GM12878 (cell line): ENCODE results near the gene FAR2. TPM values are rescaled to one million over a fixed set of nuclear protein-coding genes. Genes with fewer than 3 reads are reported as not detected.

Experiments
- ATAC-seq: fragments of 200-7000 bp; cut with Tn5 transposase; 3 replicates; pipeline ENCODE4 v1.9.1; 2020; ENCODE audit warnings: mild to moderate bottlenecking, moderate library complexity
- BruUV-seq: library from RNA; stranded (reverse); fragments of 400-500 nt; replicated peaks from 2 replicates; lab custom pipeline; 2021; lab: Mats Ljungman, UMichigan
- CTCF ChIA-PET: fragments of 300-600 bp; sonication (Branson Sonifier 250); formaldehyde crosslinking; extraction: SDS; loops from one replicate; lab custom pipeline; 2021; ENCODE audit warnings: inconsistent platforms; lab: Yijun Ruan, JAX
- POLR2A ChIA-PET: fragments of 350-600 bp; formaldehyde crosslinking; extraction: SDS; loops from one replicate; lab custom pipeline; 2021; ENCODE audit warnings: inconsistent platforms; lab: Charles Lee
- RAD21 ChIA-PET: fragments of 300-600 bp; sonication (Branson Sonifier 250); formaldehyde crosslinking; loops from one replicate; lab custom pipeline; 2023; ENCODE audit warnings: antibody characterized with exemption; ENCODE audit not compliant: unreplicated experiment; lab: Charles Lee
- SMC1A ChIA-PET: fragments of 300-600 bp; sonication (Branson Sonifier 250); formaldehyde crosslinking; loops from one replicate; lab custom pipeline; 2023; ENCODE audit not compliant: unreplicated experiment, uncharacterized antibody; lab: Charles Lee
- DNase-seq: peaks from one replicate; pipeline ENCODE4 v3.0.0-alpha.2; 2011; ENCODE audit warnings: low read depth, low spot score
- FAIRE-seq: peaks from 3 replicates; lab custom pipeline; 2011; peaks lifted over from hg19 to GRCh38; lab: Jason Lieb, UNC
- H2AFZ ChIP-seq: 2 replicates; pipeline ENCODE4 v1.6.0; 2011; ENCODE audit warnings: low read depth, low read length, control low read depth; ENCODE audit not compliant: control insufficient read depth
- H3K27ac ChIP-seq: 2 replicates; pipeline ENCODE4 v1.5.1; 2011; ENCODE audit warnings: control low read depth; ENCODE audit not compliant: control insufficient read depth, insufficient read depth
- H3K27me3 ChIP-seq, 2 experiments: replicated peaks in 1 of 2; 2 replicates each; pipeline versions ENCODE4 v1.6.0 to v1.6.1; 2011; ENCODE audit warnings: low read length in 1 of 2; ENCODE audit not compliant: control insufficient read depth in 2 of 2, insufficient read depth in 2 of 2
- H3K36me3 ChIP-seq, 2 experiments: 2 replicates each; pipeline ENCODE4 v1.5.1; 2011; ENCODE audit warnings: low read length in 1 of 2; ENCODE audit not compliant: control insufficient read depth in 2 of 2, insufficient read depth in 2 of 2
- H3K4me1 ChIP-seq: 2 replicates; pipeline ENCODE4 v1.6.1; 2011; ENCODE audit warnings: mild to moderate bottlenecking, low read length, moderate library complexity, mixed read lengths; ENCODE audit not compliant: control insufficient read depth, insufficient read depth
- H3K4me2 ChIP-seq: 2 replicates; pipeline ENCODE4 v1.6.0; 2011; ENCODE audit warnings: control low read depth; ENCODE audit not compliant: control insufficient read depth, insufficient read depth
- H3K4me3 ChIP-seq: fragments of 200-600 bp; sonication (generic); 2 replicates; pipeline ENCODE4 v1.5.1; 2016
- H3K79me2 ChIP-seq: 2 replicates; pipeline ENCODE4 v1.6.0; 2011; ENCODE audit warnings: low read length; ENCODE audit not compliant: control insufficient read depth, insufficient read depth
- H3K9ac ChIP-seq: 2 replicates; pipeline ENCODE4 v1.8.0; 2011; ENCODE audit warnings: low read length, control low read depth, mixed read lengths; ENCODE audit not compliant: control insufficient read depth, insufficient read depth
- H3K9me3 ChIP-seq: replicated peaks from 3 replicates; pipeline ENCODE4 v1.5.1; 2011; ENCODE audit warnings: mild to moderate bottlenecking, low read length; ENCODE audit not compliant: control insufficient read depth, insufficient read depth
- H4K20me1 ChIP-seq: 2 replicates; pipeline ENCODE4 v1.6.0; 2011; ENCODE audit not compliant: control insufficient read depth, insufficient read depth
- CBX3 ChIP-seq: fragments of 200-600 bp; sonication (generic); IDR thresholded peaks from 2 replicates; pipeline ENCODE4 v1.6.1; 2016; ENCODE audit warnings: low read depth, borderline replicate concordance
- MLLT1 ChIP-seq: fragments of 450-650 bp; IDR thresholded peaks from 2 replicates; pipeline ENCODE4 v1.6.1; 2016; ENCODE audit warnings: mild to moderate bottlenecking
- NFXL1 ChIP-seq: fragments of 450-650 bp; IDR thresholded peaks from 2 replicates; pipeline ENCODE4 v1.6.1; 2017; ENCODE audit warnings: antibody characterized with exemption, mild to moderate bottlenecking, borderline replicate concordance
- RELB ChIP-seq: fragments of 450-650 bp; IDR thresholded peaks from 2 replicates; pipeline ENCODE4 v1.6.1; 2017; ENCODE audit warnings: low read depth, mild to moderate bottlenecking, moderate library complexity
- SIN3A ChIP-seq: IDR thresholded peaks from 2 replicates; pipeline ENCODE4 v1.6.1; 2012; ENCODE audit warnings: low read depth, low read length, improper control_type of control experiment
- ZNF687 ChIP-seq: fragments of 450-650 bp; IDR thresholded peaks from 2 replicates; pipeline ENCODE4 v1.6.1; 2017; ENCODE audit warnings: mild to moderate bottlenecking, moderate library complexity
- WGBS: methylation state at CpG from one replicate; pipeline ENCODE4 v1.1.6; 2016; ENCODE audit warnings: low lambda C conversion rate; ENCODE audit not compliant: insufficient replicate concordance, insufficient coverage; ENCODE audit errors: missing lambda C conversion rate; 5-methylcytosine and 5-hydroxymethylcytosine counted together
- in situ Hi-C: fragments of 300-500 bp; cut with MboI; formaldehyde crosslinking; loops from 9 replicates; pipeline ENCODE4 v1.14.3; 2018; ENCODE audit warnings: mixed read lengths
- intact Hi-C: fragments of 100-400 bp; cut with micrococcal nuclease; formaldehyde crosslinking; loops from one replicate; pipeline ENCODE4 v1.14.2; 2022; ENCODE audit not compliant: unreplicated experiment
- polyA plus RNA-seq, 11 experiments: library from polyadenylated mRNA; depleted of rRNA in 4 of 11; unstranded in 6 of 11; stranded (reverse) in 5 of 11; fragments of >200 nt; fragmentation: Nextera tagmentation in 4 of 11; fragmentation: Illumina TruSeq in 1 of 11; extraction: Ambion mirVana in 4 of 11; extraction: Trizol in 1 of 11; gene quantifications; 1 replicate in 1 of 11; 2 replicates in 10 of 11; pipeline versions ENCODE4 v1.2.1 to v1.2.3, GENCODE V29; 2011 to 2016; ENCODE audit warnings: inconsistent platforms in 2 of 11, missing spikeins in 2 of 11, low read depth in 1 of 11
- total RNA-seq, 4 experiments: library from RNA; depleted of rRNA in 3 of 4; stranded (reverse); fragments of >200 nt in 3 of 4; fragmentation: Illumina TruSeq in 1 of 4; extraction: Trizol in 1 of 4; gene quantifications; 2 replicates each; pipeline versions ENCODE4 v1.2.1 to v1.2.3, GENCODE V29; 2013 to 2021

Gene FAR2
- total and polyA plus RNA-seq, 10 of the 15 experiments (the other 5 are each of a cell fraction or from before 2014, with no cell fraction given) = 0.50 to 1.1 (median 0.65) TPM

GRCh38 chr12:29207120-29207519 lies 58.0 kb downstream of the FAR2 start:
- ATAC-seq (no peak), FAIRE-seq (no peak), DNase-seq (no peak)
- ChIA-PET SMC1A (interaction anchor here (0.9 to 2.3 kb wide), 2 partner anchors 13 to 111 kb away, joined by 3 to 6 read pairs; no protein-coding TSS in a partner anchor), POLR2A (no interaction called here), RAD21 (no interaction called here), CTCF (interaction anchor here (1.3 kb wide), 1 partner anchor 19 kb away, joined by 3 read pairs; no protein-coding TSS in a partner anchor)
- in situ Hi-C loops = no loop called here
- Histone ChIP-seq H3K9me3 (no peaks in the 10 kb centered on the region; the same call in 2 of the 3 replicates), H3K9ac (no peak overlapping the region), H3K79me2 (no peaks in the 10 kb centered on the region), H3K36me3 (no peaks in the 10 kb centered on the region), H3K4me3 (no peak overlapping the region), H3K27ac (no peak overlapping the region), H3K27me3 (no peaks in the 10 kb centered on the region), H4K20me1 (no peaks in the 10 kb centered on the region), H3K4me2 (no peak overlapping the region), H3K4me1 (no peaks in the 10 kb centered on the region), H2AFZ (no peak overlapping the region)
- no TSS peak for BruUV-seq
- intact Hi-C loops = no loop called here
- TF ChIP-seq CBX3 = no peak
- TF ChIP-seq ZNF687 = no peak
- no peak for TF ChIP-seq NFXL1
- no peak for TF ChIP-seq MLLT1
- no peak for TF ChIP-seq RELB
- TF ChIP-seq SIN3A = no peak
- WGBS = 9% methylated on average over 5 of the region's 5 CpGs
